Loucy (cell line): ENCODE results near the gene MTMR12.

ENCODE experiments used
- EZH2phosphoT487 ChIP-seq: fragments of 200-600 bp; IDR thresholded peaks from 2 replicates; pipeline ENCODE4 v1.6.1; 2018; ENCODE audit warnings: antibody characterized with exemption, mild to moderate bottlenecking, moderate library complexity, borderline replicate concordance
- TF ChIP-seq, protein P1 (sequence below): fragments of 200-600 bp; sonication (generic); conservative IDR thresholded peaks from 2 replicates; pipeline ENCODE4 v1.5.1; 2014; ENCODE audit warnings: mild to moderate bottlenecking, antibody characterized with exemption, low read length

DNA sequence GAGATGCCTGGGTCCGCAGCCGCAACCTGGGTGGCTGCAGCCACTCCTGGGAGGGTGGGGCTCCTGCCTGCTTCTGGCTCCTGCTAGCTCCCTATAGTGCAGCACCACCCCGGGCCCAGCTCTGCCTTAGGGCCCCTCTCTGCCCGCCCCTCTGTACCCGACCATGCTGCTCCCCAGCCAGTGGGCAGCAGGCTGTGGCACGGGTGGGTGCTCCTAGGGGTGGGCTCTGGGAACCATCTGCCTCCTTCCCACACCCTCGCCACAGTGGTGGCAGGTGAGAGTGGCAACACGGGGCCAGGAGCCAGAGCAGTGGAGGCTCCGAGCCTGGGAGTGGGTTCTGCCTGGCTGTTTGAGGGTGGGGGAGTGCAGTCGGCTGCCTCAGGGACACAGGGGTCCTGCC is 7.8 kb upstream of the MTMR12 start:
- TF ChIP-seq, protein P1, sequence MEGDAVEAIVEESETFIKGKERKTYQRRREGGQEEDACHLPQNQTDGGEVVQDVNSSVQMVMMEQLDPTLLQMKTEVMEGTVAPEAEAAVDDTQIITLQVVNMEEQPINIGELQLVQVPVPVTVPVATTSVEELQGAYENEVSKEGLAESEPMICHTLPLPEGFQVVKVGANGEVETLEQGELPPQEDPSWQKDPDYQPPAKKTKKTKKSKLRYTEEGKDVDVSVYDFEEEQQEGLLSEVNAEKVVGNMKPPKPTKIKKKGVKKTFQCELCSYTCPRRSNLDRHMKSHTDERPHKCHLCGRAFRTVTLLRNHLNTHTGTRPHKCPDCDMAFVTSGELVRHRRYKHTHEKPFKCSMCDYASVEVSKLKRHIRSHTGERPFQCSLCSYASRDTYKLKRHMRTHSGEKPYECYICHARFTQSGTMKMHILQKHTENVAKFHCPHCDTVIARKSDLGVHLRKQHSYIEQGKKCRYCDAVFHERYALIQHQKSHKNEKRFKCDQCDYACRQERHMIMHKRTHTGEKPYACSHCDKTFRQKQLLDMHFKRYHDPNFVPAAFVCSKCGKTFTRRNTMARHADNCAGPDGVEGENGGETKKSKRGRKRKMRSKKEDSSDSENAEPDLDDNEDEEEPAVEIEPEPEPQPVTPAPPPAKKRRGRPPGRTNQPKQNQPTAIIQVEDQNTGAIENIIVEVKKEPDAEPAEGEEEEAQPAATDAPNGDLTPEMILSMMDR = no peak
- TF ChIP-seq EZH2phosphoT487 = no peak
